Stimulated activated CD8-positive, alpha-beta memory T cell treated with anti-CD3 and anti-CD28 coated beads, Interleukin-2, amount 100 ng/mL, for 1 hour (primary cell): Measurements from ENCODE around the gene CEP72.
A peak's percentile ranks its signal among the peaks of the same experiment; 100 is the strongest.

Experiments
- DNase-seq, 2 donors: peaks; one replicate each; pipeline ENCODE4 v3.0.0-alpha.2; 2020; ENCODE audit warnings: low read depth in 2 of 2

The CEP72 gene

DNA sequence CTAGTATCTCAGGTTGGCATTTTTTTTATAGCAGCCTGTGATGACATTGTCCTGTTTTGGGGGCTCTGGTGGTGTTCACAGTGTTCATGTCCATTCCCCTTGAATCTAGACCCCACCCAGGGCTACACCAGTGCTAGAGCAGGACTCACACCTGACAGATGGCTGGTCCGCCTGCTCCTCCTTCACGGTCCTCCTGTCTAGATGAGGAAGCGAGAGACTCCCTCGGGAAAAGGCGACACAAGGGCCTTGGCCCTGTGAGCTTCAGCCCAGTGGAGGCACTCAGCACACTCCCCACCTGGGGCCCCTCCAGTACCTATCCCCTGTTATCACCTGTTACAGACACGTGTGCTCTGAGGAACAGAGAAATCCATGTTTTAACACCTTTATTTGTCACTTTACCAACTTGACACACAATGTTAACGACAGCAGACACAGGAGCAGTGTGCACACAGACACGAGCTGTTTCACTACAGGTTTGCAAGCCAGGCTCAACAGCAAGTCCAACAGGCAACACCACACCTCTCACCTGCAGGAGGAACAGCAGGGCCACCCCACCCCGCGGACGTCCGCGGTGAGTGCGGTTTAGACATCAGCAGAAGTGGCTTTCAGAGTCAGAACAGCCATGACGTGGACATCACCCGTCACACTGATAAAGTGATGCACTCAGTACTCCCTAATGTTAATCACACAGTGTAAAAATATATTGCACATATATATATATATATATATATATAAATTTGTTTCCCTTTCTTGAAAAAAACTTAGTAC lies 47.5 kb downstream of the CEP72 start:
- no peak for DNase-seq

DNA sequence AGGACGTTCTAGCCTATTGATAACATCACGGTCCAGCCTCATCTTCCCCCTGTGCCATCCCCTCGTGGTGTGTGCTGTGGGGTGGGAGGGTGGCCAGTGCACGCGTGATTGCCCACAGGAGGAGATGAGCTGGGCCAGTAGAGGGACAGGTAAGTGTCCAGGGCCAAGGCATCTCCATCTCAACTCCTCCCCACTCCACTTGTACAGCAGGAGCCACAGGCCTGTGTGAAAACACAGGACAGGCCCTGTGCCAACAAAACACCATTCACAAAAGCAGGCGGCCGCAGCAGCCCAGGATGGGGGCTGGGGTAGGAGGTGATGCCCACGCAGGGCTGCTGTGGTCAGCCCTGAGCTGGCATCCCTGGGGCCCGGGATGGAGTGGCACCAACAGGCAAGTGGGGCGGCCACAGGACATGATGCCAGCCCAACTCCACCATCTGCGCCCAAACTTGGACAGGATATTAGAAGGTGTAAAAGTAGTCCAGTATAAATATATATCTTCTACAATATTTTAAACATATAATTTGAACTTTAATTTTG lies 48.4 kb downstream of the CEP72 start:
- DNase-seq, result no peak

DNA sequence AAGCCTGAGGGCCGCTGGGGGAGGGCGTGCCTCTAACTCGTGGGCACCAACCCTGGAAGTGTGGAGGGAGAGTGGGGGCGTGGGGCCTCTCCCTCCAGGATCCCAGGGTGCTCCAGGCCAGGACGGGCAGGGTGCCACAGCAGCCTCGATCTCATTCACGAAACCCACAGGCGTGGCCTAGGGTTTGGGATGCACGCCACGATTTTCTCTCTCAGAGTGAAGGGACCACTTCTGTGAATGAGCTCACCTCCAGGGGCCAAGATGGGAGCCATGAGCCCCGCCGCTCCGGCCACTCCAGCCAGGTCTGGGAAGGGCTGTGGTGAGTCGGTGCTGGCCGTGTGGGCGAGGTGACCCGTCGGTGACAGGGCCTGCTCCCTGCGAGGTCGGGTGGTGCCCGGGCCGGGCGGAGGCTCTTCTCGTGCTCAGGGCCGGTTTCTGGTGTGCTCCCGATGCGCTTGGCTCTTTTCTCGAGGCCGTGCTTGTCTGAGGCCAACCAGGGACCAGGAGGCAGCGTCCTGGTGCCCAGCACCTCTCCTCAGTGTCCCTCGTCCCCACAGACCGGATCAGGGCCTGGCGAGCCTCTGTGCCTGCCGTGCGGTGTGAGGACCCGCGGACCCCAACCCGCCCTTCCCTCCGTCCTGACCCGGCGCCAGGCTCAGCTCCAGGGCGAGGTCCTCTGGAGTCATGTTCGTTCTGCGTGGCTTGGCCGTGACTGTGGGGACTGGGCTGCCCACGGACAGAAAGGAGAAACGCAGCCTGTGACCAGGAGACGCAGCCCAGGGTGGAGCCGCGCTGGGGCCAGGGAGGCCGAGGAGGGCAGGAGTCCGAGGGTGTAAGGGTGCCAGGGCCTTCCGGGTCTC lies 50.0 kb downstream of the CEP72 start:
- no peak for DNase-seq

DNA sequence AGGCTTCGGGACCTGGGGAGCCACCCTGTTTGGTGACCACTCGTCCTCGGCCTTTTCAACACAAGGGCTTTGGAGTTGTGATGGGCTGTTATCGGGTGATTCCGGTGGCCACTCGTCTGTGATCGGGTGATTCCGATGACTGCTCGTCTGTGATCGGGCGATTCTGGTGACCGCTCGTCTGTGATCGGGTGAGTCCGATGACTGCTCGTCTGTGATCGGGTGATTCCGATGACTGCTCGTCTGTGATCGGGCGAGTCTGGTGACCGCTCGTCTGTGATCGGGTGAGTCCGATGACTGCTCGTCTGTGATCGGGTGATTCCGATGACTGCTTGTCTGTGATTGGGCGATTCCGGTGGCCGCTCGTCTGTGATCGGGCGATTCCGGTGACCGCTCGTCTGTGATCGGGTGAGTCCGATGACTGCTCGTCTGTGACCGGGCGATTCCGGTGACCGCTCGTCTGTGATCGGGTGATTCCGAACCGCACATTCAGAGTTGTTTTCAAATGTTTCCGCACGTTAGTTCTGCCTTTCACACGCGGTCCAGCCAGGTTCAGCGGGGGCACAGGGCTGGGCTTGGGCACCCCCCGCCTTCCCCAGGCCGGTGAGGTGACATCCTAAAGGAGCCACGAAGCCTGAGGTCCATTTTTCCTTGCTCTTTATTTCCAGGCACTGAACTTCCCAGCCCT lies 50.8 kb downstream of the CEP72 start:
- no peak for DNase-seq

DNA sequence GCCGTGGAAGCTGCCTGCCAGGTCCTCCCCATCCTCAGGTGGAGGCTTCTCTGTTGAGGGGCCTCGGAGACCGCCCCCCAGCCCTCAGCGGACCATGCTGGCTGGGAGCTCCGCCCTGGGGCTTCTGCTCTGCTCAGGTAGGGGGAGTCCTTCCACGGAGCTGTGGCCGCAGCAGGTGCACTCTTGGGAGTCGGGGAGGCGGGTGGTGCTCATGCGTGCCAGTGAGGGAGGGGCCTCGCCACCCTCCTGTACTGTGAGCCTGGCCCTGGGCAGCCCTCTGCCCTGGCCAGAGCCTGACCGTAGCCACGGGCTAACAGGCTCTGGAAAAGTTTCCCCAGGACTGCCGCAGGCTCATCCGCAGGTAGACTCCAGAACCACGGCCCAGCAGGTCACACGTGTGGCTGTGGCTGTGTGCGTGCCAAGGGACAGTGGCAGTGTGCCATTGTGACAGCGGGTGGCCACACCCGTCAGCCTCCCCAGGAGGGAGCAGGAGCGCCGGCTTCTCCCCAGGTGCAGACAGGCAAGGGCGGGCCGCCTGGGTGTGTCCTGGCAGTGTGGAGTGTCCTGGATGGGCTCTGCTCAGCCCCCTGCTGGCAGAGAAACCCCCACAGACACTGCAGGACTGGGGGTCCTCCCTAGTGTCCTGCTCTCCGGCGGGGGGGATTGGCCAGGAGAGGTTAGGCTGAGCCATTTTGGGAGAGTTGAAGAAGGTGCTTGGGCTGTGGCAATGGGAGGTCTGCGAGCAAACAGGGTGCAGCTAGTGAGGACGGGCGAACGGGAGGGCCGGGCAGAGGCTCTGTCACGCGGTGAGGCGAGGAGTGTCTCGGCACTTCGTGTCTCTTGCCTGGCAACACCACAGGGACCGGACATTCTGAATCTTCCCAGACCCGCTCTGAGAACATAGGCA lies 51.5 kb downstream of the CEP72 start:
- no peak for DNase-seq

DNA sequence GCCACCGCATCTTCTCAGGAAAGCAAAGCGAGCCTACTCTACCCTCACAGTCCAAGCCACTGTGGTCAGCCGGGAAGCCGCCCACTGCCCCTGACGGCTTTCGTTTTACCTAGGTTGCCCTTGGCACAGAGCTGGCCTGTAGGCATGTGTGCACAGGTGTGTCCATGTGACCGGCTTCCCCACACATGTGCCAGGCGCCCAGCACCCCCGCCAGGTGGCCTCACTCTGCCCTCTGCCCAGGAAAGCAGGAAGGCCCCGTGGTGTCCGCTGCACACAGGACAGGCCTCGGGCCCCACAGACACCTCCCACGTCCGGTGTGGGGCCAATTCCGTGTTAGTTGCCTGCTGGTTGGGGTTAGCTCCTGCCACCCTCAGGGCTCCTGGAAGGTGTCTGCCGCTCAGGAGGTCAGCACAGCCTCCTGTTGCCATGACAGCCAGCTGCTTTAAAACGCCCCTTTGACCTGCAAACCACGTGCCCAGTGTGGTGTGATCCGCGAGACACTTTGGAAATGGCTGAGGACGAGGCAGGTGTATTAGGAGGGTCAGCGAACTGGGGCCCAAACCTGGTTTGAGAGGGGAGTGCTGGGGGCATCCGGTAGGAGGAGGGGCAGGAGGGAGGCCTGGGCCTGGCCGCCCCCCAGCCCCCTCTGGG lies 52.3 kb downstream of the CEP72 start:
- no peak for DNase-seq

DNA sequence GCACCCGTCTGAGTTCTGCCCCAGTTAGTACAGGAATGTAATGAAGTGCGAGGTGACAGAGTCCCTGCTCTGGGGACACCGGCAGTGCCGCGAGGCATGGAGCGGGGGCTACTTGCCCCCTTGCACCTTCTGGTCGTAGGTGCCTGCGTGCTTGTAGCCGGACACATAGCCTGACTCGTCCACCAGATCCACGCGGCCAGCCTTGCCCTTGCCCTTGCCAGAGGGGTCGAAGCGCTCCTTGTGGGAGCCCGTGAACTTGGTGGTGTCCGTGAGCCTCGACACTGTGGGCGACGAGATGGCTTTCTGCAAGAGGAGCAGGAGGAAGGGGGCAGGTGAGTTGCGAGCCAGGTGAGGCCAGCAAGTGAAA lies 52.8 kb downstream of the CEP72 start:
- no peak for DNase-seq

DNA sequence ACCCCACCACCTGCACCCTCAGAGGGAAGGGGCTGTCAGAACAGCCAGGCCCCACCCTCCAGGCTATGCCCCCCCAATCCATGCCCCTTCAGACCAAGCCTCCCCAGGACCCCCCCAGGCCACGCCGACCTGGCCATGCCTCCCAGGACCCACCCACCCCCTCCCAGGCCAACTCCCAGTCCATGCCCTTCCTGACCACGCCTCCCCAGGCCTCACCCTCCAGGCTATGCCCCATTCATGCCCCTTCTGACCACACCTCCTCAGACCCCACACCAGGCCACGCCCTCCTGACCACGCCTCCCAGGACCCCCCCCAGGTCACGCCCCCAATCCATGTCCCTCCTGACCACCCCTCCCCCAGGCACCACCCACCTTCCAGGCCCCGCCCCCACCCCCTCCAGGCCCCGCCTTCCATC lies 53.4 kb downstream of the CEP72 start:
- DNase-seq, result no peak

DNA sequence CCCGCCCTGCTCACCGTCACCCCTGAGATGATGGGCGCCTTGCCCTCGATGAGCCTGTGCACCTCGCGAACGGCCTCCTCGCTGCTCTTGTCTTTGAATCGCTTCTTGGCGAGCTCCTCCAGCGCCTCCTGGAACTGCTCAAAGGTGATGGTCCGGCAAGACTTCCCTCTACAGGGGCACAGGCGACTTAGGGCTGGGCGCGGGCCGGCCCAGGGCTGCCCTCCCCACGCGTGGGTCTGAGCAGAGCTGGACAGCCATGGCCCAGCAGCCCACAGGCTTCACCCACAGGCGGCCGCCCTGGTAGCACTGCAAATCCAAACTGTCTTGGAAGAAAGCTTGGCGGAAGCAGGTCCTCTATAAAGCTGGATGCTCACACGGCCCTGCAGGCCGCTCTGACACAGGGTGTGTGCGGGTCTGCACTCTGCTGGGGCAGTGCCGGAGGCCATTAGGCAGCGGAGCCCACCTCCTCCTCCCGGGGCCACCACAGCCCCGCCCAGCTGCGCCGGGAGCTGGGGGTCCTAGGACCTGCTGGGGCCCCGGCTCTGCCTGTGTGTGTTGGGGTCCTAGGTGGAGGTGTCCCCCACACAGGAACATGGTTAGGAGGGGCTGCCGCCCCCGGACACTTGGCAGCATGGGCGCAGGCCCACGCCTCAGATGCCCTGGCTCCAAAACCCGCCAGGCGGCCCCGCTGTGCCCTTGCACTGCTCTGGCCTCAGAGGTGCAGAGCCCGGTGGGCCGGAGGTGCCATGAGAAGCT lies 54.0 kb downstream of the CEP72 start:
- no peak for DNase-seq

DNA sequence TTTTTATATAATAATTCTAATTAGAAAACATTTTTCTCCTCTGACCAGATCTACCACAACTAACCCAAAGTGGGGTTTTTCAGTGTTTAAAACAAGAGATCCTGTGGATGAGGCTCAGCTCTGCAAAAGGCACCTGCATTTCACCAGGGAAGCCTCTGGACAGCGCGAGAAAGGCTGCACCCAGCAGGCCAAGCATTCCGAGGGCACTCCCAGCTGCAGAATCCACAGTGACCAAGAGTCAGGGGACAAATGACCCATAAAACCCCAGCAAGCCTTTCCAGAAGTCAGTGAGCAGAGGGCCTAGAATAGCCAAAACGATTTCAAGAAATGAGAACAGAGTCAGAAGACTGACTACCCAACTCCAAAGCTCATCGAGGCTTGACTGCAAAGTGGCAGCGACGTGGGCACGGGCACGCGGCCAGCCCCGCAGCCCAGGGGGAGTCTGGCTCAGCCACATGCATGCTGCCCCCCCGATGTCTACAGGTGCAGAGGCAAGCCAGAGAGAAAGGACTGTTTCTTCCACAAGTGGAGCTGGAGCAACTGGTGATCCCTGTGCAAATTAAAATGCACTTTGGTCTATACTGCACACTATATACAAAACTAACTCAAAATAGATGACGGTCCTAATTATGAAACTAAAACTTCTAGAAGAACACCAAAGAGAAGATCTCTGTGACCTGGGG lies 54.8 kb downstream of the CEP72 start:
- no peak for DNase-seq

DNA sequence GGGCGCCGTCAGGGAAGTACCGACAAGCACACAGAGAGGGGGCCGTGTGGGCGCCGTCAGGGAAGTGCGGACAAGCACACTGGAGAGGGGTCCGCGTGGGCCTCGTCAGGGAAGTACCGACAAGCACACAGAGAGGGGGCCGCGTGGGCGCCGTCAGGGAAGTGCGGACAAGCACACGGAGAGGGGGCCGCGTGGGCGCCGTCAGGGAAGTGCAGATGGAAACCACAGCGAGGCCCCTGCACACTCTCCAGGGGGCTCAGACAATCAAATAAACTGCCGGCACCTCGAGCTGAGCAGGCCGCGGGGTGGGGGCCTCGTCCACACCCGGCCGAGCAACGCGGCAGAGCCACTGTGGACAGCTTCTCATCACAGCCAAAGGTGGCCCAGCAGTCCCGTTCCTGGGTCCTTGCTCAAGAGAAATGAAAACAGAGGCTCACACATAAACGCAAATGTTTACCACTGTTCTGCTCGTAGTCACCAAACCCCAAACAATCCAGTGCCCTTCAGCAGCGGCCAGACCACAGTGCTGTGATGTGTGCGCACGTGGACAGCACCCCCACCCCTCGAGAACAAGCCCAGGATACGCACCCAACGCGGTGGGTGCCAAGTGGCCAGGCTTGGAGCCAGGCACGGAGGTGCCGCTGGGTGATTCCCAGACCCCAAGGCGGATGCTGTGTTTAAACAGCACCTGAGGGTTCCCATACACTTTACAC lies 56.3 kb downstream of the CEP72 start:
- DNase-seq, result no peak

DNA sequence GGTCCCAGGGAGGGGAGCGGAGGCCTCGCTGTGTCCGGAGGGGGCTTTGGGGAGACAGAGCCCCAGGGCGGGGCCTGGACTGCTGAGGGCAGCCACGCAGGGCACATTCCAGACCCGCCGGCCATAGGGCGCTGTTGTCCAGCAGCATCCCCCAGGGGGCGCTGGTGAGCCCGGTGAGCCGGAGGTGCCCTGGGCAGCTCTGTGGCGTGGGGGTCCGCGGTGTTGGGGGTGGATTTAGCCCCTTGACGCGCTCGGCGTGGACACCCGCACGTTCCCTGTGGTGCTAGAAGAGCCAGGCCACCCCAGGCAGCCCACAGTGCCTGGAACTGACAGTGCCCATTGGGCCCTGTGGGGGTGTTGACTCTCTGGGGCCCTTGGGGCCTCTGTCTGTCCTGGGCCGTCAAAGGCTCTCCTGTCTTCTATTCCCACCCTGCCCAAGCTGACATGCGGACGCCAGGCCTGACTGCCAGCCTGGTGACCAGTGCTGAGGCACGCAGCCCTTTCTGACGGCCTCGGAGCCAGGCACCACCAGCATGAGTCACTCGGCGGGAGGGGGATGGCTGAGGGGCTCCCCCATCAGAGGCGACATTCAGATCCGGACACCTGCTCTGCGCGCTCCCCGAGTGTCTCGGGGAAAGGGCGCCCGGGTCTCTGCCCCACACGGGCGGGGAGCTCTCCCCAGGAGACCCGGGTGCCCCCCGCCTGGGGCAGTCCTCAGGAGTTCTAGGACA lies 57.1 kb downstream of the CEP72 start:
- DNase-seq, result peak in 1 of 2 donors; percentile 14

DNA sequence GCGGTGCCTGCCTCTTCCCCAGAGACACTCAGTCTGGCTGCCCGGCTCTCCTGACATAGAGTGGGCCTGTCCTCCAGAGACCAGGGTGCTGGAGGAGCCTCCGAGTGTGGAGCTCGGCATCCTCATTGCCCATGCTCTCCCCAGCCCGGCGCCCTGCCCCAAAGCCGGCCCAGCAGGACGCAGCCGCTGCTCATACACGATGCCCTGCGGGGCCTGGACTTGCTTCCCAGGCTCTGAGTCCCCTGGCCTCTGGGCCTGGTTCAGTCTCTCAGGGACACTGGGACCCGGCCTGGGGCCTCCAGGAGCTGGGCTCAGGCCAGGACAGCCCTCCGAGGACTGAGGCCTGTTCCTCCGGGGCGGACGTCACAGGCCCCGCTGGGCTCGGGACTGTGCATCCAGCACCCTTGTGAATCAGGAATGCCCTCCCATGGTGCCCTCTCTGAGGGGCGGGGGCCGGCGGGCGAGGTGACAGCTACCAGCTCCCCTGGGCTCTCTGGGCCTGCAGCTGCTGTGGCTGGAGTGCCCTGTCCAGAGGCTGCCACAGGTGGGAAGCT lies 57.8 kb downstream of the CEP72 start:
- no peak for DNase-seq

DNA sequence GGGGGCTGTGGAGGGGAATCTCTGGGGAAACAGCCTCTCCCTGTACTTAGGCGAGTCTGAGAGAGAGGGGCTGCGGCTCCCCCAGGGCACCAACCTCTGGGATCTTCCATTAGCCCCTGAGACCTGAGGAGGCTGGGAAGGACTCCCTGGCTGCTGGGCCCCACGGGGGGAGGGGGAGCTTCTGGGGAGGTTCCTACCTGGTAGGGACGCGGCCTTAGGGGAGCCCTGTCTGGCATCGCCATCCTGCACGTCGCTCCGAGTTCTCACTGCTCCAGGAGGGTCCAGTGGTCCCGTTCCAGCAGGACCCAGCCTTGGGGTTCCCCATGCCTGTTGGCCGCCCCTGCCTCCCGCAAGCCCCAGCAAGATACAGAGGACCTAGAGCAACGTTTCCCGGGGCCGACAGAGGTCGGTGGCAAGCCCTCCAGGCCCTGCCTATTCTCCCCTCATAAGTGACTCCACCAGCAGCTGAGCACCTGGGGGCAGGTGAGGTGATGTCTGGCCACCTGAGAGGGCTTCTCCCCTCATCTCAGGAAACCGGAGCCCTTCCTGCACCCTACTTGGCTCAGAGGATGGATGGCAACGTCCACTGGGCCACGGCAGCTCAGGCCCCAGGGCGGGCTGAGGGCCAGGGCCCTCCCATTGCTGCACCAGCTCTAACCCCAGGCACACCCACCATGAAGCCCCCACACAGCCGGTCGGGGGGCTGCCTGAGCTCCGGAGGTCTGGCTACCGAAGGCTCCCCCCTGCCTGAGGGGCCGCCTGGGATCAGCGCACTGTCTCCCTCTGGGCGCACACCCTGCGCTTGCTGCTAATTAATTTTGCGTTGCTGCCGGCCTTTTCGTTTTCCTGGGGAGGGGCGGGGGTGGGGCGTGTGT lies 58.5 kb downstream of the CEP72 start:
- no peak for DNase-seq

DNA sequence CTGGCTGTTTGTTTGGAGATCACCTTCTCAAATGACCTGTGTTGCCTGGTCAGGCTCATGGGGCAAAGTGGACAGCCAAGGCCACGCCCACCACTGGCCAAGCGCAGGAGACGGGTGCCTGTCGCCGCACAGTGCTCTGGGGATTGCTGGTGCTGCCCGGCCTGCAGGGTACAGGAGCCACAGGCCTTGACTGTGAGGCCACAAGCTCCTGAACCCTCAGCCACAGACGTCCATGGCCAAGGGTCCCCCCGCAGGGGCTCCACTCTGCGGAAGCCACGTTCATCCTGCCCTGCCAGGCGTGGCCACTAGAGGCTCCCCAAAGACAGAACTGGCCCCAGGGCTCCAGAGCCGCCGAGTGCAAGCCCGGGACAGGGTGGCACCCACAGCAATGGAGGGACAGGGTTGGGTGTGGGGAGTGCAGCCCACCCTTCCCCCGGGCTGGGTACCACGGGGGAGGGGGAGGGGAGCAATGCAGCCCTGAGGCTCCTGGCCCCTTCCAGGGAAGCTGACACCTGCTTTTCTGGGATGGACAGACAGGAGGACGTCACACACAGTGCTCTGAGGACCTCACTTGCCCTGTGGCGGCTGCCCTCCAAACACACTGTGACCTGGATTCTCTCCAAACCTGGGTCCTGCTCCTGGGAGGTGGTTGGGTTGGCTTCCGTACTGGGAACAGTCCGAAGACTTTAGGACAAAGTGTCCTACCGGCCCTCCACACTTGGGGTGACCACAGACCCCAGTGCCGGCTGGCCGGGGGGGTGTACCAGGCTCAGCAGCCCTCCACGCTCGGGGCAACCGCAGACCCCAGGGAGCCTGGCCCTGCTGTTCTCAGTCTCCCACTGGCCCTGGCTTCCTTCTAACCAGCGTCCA lies 59.6 kb downstream of the CEP72 start:
- DNase-seq, result peak; percentile 29 to 45
